Lung microvascular endothelial cell (primary cell): ENCODE results near the gene SLC43A3. TPM values are rescaled to one million over a fixed set of nuclear protein-coding genes. Genes with fewer than 3 reads are reported as not detected.
A peak's percentile ranks its signal among the peaks of the same experiment; 100 is the strongest.

Experiments used
- DNase-seq, 2 donors: peaks; one replicate each; pipeline versions ENCODE4 v3.0.0 to v3.0.0-alpha.2; 2010; ENCODE audit warnings: low read depth in 2 of 2
- total RNA-seq: library from RNA; depleted of rRNA; stranded (reverse); fragments of >200 nt; gene quantifications from 2 replicates; pipeline ENCODE4 v1.2.1, GENCODE V29; 2014

Gene SLC43A3
- total RNA-seq, 1 donor from 2014 or later, result 38.7 TPM

- no peak for DNase-seq
These were observed 4.0 kb upstream of the SLC43A3 start for GRCh38 chr11:57430952-57431351.

DNA sequence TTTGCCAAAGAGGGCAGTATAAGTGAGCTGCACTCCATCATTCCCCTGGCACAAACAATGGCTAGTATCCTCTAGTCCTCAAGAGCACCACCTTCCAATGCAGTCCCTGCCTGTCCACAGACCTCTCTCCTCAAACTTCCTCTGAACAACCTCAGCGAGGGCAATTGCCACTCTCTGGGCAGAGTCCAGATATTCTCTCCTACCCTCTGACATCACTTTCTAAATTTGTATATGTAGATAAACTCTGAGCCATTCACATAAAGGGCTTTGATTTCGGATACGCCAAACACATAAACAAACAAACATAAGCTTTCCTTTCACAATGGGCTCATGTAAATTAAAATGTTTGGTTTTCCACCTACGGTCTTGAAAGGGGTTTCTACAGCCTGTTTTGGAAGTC, 3.0 kb upstream of the SLC43A3 start:
- DNase-seq, result no peak

DNA sequence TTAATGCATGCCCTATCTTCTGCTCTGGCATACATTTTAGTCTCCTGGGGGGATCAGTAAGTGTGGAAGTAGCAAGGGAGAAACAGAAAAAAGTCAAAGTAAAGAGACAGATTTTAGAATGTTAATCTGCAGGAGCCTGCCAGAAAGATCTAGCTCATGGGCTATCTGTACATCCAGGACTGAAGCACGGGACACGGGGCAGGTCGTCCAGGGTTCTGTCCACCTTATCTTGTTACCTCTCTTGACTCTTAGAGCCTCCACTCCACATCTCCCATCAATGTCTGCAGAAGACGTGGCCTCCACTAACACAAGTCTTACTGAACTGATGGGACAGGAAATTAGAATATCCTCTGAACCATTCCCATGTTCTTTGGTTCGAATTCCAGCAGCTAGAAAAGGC, 1.7 kb upstream of the SLC43A3 start:
- DNase-seq, result no peak

- DNase-seq, result no peak
These were observed 784 bp upstream of the SLC43A3 start for GRCh38 chr11:57427727-57428082.

DNA sequence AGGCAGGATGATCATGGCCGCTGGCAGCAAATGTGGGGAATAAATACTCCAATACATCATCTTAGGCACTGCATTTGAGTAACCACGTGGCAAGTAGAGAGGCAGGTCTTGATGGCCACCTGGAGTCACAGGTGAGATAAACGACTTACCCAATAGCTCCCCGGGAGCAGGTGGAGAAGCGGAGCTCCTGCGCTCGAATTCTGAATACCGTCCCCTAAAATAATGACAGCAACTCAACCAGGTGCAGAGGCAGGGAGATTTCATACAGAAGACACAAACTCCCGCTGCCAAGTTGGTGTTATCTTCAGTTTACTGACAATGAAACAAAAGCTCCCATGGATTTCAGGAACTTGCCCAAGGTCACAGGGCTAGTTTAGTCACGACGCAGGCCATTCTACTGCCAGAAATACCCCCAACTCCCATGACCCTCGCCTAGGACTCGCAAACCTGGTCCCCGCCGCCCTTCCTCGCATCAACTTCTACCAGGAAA, 437 bp downstream of the SLC43A3 start:
- peak; percentile 38 to 68 for DNase-seq

- peak in 1 of 2 donors; percentile 59 for DNase-seq
These were observed 1.1 kb downstream of the SLC43A3 start for GRCh38 chr11:57425565-57426438.

DNA sequence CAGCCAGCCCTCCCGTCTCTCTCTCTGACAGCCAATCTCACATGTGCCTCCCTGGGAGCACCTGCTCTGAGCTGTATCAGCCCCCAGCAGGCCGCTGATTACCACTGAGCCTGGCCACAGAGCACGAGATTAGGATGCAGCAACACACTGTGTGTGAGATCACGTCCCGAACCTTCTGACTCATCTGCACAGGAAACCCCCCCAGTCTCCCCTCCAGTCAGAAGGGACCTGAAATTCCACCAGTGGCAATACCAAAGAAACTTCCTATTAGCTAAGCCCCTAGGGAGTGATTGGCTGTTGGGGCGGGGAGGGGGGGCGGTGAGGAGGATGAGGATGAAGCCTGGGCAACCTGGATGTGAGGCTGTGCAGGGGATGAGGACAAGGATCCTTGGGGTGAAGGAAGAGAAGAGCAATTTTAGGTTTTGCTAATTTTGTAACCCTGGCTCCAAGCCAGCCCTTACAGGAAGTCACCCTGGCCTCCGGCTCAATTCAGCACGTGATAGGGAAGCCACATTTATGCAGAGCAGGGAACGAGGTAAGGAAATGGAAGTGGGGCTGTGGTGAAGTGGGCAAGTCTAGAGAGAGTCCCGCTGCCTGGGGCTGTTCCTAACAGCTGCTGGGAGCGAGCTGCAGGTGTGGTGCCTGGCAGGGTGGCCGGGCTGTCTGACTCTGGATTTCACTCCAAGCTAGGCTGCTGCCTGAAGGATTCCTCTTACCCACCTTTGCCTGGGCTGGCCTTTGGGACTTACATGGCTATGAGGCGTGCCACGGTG, 1.9 kb downstream of the SLC43A3 start:
- DNase-seq, result peak; percentile 99

- no peak for DNase-seq
These were observed 2.7 kb downstream of the SLC43A3 start for GRCh38 chr11:57424137-57424791.

- DNase-seq, result no peak
These were observed 4.3 kb downstream of the SLC43A3 start for GRCh38 chr11:57422669-57423068.

DNA sequence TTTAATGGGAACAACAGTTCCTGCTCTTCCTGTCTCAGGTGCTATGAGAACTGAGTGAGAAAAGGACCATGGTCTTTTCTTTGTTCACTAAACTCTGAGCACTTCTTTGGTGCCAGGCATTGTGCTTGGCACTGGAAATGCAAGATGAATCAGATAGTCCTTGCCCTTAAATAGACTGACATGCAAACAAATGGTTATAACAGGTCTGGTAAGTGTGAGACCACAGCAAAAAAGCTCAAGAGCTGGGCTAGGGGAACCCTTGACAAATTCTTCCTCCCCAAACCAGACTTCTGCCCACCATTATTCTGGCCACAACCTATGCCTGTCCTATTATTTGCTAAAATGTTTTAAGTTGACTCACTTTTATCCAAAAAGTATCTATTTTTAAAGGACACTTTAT, 5.1 kb downstream of the SLC43A3 start:
- no peak for DNase-seq

DNA sequence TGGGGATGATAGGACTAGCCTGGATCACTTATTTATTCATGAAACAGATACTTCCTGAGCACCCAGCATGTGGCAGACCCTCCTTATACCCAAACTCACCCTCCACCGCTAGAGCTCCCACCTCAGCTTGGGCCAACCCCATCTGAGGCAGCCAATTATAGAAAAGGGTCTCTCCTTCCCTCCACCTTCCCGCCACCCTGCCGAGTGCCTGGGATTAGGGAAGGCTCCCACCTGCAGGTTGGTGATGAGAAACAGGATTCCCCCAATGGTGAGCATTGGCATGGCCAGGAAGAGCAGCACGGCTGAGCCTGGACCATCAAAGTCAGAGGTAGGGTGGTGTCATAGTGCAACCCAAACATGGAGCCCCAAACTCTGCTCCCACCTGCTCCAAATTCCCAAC, 5.9 kb downstream of the SLC43A3 start:
- DNase-seq, result no peak

- no peak for DNase-seq
These were observed 7.8 kb downstream of the SLC43A3 start for GRCh38 chr11:57419146-57419545.

- DNase-seq, result no peak
These were observed 8.8 kb downstream of the SLC43A3 start for GRCh38 chr11:57418131-57418530.

DNA sequence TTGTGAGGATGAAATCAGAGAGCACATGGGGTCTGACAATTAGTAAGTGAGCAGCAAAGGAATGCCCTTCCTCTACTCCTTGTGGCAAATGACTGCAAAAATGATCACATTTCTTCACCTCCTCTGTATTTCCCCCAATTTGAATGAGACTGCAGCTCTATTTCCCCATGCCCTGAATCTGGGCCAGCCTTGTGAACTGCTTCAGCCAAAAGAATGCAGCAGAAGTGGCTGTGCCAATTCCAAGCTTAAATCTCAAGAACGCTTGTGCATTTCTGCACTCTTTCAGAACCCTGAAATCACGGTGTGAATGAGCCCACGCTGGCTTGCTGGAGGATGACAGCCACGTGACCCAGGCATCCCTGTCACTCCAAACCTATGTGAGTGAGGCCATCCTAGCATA, 9.9 kb downstream of the SLC43A3 start:
- DNase-seq, result no peak

- DNase-seq, result peak; percentile 18 to 41
These were observed 10.5 kb downstream of the SLC43A3 start for GRCh38 chr11:57416436-57416835.

- no peak for DNase-seq
These were observed 12.2 kb downstream of the SLC43A3 start for GRCh38 chr11:57414612-57415212.

DNA sequence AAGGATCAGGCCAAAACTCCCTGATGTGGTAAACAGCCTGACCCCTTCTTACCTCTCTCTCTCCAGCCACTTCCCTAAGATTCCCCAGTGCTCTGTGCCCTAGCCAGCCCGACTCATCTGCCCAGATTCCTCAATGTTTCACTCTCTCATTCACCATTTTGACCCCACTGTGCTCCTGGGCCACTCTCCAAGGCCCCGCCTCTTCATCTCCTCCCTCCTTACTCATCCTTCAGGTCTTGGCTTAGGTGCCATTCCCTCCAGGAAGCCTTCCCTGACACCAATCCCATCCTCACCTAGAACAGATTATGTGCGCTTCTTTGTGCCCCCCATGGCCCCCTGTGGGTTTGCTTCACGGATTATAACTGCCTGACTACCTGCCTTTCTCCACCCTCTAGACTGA, 13.2 kb downstream of the SLC43A3 start:
- no peak for DNase-seq

DNA sequence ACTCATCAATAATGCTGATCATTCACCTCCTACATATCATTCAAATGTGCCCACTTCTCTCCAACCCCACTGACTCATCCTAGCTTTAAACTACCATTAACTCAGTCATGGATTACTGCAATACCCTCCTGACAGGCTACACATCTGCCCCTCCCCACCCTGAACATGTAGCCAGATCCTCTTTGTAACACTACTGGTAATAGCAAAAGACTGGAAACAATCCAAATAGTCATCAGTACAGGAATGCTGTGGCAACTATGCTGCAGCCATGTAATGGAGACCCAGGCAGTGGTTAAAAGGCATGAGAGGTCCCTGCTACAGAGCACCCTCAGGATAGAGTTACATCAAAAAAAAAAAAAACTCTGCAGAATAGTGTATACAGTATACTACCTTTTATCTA, 16.6 kb downstream of the SLC43A3 start:
- DNase-seq, result no peak

DNA sequence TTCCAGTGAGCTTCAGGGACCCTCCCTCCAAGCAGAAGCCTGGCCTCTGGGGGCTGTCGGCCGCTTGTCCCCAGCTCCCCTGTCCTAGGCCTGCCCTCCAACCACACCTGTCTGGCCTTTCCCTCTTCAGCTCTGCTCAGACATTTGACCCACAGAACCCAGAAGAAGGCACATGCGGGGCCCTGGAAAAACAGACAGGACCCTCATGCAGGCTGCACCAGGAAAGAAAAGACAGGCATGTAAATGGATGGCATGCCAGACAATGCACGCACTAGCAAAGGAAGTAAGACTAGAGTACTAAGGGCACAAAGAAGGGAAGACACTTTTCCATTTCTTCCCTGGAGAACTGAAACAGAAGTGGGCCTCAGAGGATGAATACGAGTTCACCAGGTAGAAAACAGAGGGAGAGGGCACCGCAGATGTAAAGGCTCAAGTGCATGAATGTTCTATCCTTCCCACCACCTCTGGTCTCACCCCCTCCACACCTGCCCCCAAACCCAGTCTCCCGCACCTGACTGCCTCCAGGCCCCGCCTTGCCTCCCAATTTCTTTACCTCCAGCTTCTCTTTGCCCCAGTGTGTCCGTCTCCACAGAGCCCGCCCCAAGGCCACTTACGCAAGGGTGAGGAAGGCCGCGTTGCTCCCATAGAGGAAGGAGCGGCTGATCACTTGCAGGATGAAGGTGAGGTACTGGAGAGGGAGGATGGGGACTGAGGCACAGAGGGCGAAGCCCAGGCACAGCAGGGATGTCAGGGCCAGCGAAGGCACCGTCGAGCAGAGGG, 17.4 kb downstream of the SLC43A3 start:
- DNase-seq, result no peak

GRCh38 chr11:57408771-57409170, 18.1 kb downstream of the SLC43A3 start:
- no peak for DNase-seq

DNA sequence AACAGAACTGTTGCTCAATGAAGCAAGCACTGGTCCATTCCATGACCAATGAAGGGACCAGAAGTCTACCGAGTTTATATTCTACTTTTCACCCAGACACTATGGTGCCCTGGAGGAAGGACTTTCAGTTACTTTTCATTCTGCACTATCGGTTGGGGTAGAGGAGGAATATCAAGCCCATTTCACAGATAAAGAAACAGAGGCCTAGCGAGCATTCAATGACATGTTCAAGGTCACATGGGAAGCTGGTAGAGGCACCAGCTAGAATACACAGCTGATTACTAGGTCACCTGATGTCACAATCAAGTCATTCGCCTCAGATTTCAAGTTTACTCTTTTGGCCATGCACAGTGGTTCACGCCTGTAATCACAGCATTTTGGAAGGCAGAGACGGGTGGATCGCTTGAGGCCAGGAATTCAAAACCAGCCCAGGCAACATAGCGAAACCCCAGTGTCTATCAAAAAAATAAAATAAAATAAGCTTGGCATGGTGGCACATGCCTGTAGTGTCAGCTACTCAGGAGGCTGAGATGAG, 18.9 kb downstream of the SLC43A3 start:
- DNase-seq, result no peak
